Right hindlimb (tissue), 1 donor: ENCODE data around the gene SLC24A4.
A peak's percentile ranks its signal among the peaks of the same experiment; 100 is the strongest.

Experiments used
- DNase-seq: peaks from one replicate; pipeline ENCODE4 v3.0.0-alpha.2; 2018

SLC24A4 gene, protein sequence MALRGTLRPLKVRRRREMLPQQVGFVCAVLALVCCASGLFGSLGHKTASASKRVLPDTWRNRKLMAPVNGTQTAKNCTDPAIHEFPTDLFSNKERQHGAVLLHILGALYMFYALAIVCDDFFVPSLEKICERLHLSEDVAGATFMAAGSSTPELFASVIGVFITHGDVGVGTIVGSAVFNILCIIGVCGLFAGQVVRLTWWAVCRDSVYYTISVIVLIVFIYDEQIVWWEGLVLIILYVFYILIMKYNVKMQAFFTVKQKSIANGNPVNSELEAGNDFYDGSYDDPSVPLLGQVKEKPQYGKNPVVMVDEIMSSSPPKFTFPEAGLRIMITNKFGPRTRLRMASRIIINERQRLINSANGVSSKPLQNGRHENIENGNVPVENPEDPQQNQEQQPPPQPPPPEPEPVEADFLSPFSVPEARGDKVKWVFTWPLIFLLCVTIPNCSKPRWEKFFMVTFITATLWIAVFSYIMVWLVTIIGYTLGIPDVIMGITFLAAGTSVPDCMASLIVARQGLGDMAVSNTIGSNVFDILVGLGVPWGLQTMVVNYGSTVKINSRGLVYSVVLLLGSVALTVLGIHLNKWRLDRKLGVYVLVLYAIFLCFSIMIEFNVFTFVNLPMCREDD

GRCh38 chr14:92323011-92323915, at the start of gene SLC24A4:
SLC24A4 (plus strand) TSS chr14:92323165; CDS start chr14:92323831, 666 bp downstream.
- DNase-seq = peak; percentile 54

- no peak for DNase-seq
These were observed 49.8 kb upstream of the SLC24A4 start for GRCh38 chr14:92273166-92273565.

DNA sequence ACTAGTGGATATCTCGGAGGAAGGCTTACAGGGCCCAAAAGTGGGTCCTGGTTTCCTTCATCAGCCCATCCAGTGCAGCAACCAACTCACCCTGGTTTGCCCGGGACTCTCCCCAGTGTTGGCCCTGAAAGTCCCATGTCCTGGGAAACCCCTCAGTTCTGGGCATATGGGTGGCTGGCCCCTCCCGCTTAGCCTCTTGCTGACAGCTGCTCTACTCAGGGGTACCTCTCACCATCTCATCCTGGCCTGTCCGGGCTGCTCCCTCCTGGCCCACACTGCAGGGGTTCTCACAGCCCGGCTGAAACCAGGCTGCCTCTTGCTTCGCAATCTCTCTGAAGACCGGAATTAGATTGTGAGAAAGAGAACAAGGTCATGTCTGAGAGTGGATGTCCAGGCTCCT, 48.9 kb upstream of the SLC24A4 start:
- DNase-seq = no peak

DNA sequence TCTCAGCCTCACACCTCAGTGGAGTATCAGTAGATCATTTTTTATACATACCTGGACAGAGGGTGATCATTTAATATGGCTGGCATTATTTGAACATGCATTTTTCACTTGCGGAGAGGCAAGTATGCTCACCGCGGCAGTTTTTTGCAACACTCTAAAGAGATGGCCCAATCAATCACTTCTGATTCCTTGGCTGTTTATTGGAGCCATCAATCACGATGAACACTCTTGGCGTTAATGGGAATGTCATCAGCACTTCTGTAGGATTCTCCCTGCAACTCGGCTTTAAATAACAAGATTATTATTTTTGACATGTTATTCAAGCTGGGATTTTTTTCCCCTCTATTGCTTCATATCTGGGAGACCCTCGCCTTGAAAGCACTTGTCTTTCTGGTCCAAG, 46.9 kb upstream of the SLC24A4 start:
- DNase-seq = no peak

- DNase-seq = no peak
These were observed 45.9 kb upstream of the SLC24A4 start for GRCh38 chr14:92277031-92277430.

DNA sequence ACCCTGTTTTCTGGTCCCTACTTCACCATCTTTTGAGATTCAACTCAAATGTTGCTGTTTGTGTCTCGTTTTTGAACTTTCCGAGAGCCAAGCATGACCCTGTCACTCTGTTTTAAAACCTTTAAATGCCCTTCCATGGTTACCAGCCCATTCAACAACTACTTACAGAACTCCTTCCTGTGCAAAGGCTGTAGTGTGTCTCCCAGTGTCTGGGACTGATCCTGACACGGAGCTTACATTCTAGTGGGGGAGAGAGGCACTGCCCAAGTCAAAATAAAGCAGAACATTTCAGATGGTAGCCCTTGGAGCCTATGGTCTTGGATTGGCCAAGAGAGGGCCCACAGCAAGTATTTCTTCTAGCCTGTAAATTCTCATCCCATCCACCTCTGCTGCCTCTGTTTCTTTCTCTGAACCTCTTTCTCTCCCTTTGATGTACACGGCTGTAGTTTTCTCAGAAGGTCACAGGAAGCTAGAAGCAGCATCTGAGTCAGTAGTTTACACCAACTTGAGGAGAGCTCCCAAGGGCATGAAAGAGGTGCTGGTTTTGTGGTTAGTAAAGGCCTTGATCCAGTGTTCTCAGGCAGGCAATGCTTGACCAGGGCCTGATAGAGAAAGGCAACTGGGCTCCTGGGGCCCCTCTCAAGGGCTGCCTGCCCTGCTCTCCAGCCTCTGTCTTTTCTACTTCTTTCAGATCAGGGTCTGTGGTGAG, 42.3 kb upstream of the SLC24A4 start:
- DNase-seq = no peak

GRCh38 chr14:92282669-92283068, 40.3 kb upstream of the SLC24A4 start:
- no peak for DNase-seq

DNA sequence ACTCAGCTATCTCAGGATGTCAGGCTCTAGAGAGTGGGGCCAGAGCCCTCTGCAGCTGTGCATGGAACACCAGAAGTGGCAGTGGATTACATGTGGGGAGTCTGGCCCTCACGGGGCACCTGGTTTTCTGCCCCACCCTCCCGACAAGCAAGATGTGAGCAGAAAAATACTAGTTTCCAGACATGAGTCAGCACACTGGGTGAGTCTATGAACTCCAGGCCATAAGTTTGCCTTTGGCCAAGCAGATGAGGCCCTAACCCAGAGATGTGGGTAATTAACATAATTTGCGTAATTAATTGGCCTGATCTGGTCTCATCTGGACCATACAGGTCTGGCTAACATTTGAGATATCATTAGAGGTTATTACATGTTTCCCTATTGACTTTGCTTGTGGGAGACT, 37.7 kb upstream of the SLC24A4 start:
- DNase-seq = no peak

DNA sequence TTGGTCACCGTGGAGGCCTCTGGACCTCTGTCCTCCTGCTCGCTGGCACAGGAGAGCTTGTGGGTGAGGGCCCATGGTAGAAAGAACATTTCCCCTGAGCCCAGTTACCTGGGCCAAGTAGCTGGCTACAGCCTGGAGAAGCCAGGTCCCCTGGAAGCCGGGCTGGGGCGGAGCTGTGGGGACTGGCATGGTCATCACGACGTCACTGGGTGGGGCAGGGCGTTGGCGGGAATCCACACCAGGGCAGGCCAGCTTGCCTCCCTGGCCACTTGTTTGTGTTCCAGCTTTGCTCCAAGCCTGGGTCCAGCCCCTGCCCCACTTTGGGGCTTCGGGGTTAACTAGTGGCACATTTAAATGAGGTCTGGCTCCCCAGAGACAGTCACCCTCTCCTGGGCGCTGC, 35.0 kb upstream of the SLC24A4 start:
- DNase-seq = no peak

GRCh38 chr14:92288994-92289660, 33.8 kb upstream of the SLC24A4 start:
- no peak for DNase-seq

DNA sequence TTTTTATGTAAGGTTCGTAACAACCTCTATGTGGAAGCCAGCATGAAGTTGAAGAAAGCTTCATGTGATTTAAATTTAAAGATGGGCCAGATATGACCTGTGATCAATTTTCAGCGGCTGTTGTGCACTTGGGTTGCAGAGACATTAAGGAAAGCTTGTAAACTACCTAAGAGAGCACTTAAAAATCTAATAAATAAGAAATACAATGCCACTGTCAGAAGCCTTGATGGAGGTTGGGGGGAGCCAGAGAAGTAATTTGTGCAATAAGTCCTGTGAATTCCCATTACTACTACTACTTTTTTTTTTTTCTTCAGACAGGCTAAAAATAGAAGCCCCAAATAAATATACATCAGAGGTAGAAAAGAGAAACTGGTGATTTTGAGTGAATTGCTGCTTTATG, 30.3 kb upstream of the SLC24A4 start:
- DNase-seq = no peak

- DNase-seq = no peak
These were observed 28.5 kb upstream of the SLC24A4 start for GRCh38 chr14:92294506-92294905.

GRCh38 chr14:92297818-92298595, 25.0 kb upstream of the SLC24A4 start:
- no peak for DNase-seq

DNA sequence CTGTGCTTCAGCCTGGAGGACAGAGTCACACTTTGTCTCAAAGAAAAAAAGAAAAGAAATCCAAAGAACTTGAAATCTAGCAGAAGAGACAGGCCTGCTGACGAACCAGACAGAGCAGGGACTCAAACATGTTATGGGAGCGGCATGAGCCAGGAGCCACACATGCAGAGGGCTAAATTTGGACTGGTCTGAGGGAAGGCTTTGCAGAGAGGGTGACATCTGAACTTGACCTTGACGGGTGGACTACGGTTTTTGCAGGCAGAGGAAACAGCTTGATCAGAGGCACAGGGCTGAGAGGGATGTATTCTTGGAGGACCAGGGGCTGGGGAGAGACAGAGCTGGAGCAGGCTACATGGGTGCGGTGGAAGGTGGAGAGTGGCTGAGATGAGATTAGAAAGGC, 20.5 kb upstream of the SLC24A4 start:
- DNase-seq = no peak

DNA sequence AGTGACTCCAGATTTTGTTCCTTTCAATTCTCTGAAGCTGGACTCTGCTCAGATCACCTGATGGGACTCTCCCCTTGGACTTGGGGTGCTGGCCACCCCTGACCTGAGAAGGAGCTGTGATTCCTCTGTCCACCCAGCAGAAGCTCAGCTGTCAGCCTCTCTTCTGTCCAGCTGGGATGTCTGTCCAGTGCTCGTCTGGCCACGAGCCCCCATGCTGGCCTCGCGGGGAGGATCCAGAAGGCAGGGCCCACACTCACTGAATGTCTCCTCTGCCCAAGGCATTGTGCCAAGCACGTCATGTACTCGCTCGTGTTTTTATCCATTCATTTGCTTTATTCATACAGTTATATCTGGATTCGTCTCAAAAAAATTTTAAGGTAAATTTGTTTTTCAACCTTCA, 14.2 kb upstream of the SLC24A4 start:
- DNase-seq = peak; percentile 37

GRCh38 chr14:92309968-92310530, 12.9 kb upstream of the SLC24A4 start:
- no peak for DNase-seq

DNA sequence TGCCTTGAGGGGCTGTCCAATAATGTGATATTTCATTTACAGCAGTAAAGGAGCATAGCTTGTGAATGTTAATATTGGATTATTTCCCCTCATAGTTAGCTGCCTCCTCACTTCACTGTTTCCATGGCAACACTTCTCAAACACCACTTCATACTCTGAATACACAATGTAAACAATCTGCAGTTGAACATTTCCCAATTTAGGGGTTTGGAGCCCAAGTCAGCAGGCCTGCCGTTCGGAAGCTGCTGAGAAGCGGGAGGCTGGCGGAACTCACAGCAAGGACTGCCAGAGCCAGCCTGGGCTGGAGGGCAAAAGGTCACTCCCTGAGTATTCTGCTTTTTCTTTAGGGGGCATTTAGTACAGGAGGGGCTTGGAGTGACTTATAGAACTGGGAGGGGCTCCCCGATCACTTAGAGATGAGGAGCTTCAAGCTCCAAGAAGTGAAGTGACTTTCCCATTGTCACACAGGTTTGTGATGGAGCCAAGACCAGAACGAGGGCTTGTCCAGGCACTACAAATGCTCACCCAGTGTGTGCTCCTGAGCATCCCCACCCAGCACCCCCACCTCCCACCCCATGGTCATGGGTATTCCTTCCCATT, 12.1 kb upstream of the SLC24A4 start:
- no peak for DNase-seq

GRCh38 chr14:92314182-92314581, 8.8 kb upstream of the SLC24A4 start:
- no peak for DNase-seq

DNA sequence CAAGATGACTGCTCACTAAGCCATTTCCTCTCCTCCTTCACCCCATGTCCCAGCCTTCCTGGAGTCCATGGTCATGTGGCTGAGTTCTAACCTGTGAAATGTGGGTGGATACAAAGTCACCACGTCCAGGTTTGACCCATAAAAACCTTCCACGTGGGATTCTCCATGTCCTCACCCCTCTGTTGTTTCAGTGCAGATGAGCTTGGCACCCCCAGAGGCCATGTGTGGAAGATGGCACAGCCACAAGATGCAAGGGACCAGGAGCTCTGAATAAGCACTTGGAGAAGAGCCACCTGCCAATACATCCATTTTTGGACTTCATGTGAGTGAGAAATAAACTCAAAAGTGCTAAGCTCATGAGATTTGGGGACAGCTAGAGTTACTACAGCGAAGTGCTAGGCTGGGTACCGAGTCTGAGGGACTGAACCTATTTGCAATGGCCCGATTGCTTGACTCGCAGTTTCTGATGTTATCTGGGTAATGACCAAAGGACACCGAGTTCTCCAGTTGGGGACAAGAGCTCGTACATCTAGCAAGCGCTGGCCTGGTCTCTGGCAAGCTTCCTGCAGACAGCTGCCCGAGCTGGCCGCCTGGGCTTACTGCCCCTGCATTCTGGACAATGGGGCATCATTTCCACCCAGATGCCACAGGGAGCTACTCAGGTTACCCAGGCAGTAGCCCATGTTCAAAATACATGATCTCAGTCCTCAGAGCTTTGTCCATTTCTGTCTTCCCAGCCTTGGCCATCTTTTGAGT, 7.7 kb upstream of the SLC24A4 start:
- no peak for DNase-seq

DNA sequence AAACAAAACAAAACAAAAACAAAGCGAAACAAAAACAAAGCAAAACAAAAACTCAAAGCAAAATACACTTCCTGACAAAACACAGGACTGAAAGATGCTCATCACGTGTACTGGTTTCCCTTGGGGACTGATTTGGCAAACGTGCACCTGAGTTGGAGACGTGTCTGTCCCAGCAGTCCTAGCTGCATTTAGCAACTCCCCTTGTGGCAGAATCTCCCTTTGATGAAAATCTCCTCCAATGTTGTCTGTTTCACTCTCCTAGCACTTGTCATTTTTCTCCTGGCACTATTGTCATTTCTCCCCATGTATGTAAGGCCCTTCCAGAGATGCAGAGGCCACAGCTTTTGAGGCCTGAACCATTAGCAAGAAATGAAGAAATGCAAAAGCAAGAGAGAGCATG, 6.8 kb upstream of the SLC24A4 start:
- DNase-seq = no peak
